SU-DHL-6 (cell line): Measurements from ENCODE around the gene KIAA0825.

ENCODE experiments used
- EZH2phosphoT487 ChIP-seq: fragments of 200-600 bp; sonication (generic), shearing (Covaris generic); conservative IDR thresholded peaks from 2 replicates; pipeline ENCODE4 v1.6.1; 2018; ENCODE audit warnings: mild to moderate bottlenecking, antibody characterized with exemption, low read length, moderate library complexity, mixed read lengths
- TF ChIP-seq, protein P1 (sequence below): fragments of 200-600 bp; sonication (generic); IDR thresholded peaks from one replicate; pipeline ENCODE4 v1.5.1; 2017; ENCODE audit warnings: antibody characterized with exemption, mild to moderate bottlenecking, low read length, moderate library complexity; ENCODE audit not compliant: insufficient read depth, poor library complexity, severe bottlenecking

DNA sequence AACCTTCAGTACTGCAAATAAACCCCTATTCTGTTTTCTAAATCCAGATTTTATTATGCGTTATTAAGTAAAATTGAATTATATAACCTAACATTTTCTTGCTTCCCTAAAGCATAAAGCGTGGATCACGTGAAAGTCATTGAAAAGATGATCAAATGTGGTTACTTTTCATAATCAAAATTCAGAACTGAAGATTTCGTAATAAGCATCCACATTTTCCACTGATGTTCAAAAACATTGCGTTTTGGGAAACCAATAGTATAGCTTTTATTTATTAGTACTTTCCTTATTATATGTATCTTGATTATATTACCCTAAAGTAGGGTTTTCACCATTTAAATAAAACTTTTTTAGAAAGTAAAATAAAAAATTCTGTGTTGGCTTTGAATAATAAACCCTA, 1.9 kb upstream of the KIAA0825 start:
- TF ChIP-seq, protein P1, sequence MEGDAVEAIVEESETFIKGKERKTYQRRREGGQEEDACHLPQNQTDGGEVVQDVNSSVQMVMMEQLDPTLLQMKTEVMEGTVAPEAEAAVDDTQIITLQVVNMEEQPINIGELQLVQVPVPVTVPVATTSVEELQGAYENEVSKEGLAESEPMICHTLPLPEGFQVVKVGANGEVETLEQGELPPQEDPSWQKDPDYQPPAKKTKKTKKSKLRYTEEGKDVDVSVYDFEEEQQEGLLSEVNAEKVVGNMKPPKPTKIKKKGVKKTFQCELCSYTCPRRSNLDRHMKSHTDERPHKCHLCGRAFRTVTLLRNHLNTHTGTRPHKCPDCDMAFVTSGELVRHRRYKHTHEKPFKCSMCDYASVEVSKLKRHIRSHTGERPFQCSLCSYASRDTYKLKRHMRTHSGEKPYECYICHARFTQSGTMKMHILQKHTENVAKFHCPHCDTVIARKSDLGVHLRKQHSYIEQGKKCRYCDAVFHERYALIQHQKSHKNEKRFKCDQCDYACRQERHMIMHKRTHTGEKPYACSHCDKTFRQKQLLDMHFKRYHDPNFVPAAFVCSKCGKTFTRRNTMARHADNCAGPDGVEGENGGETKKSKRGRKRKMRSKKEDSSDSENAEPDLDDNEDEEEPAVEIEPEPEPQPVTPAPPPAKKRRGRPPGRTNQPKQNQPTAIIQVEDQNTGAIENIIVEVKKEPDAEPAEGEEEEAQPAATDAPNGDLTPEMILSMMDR = no peak
- no peak for TF ChIP-seq EZH2phosphoT487
